HFF-Myc (cell line): ENCODE data around the gene SLC18A2.

ENCODE experiments used
- DNase-seq: peaks from one replicate; pipeline ENCODE4 v3.0.0-alpha.2; 2011; ENCODE audit warnings: low read depth; ENCODE audit errors: extremely low read depth
- H3K4me3 ChIP-seq: replicated peaks from 2 replicates; pipeline ENCODE4 v1.5.1; 2011; ENCODE audit warnings: low read depth, mild to moderate bottlenecking, control low read depth, low read length
- TF ChIP-seq, protein P1 (sequence below): IDR thresholded peaks from 2 replicates; pipeline ENCODE4 v1.5.1; 2012; ENCODE audit warnings: mild to moderate bottlenecking, low read depth, low read length, control low read depth; ENCODE audit errors: missing control alignments

Gene SLC18A2

GRCh38 chr10:117214401-117214800 is 26.5 kb upstream of the SLC18A2 start:
- no peak for DNase-seq
- TF ChIP-seq, protein P1, sequence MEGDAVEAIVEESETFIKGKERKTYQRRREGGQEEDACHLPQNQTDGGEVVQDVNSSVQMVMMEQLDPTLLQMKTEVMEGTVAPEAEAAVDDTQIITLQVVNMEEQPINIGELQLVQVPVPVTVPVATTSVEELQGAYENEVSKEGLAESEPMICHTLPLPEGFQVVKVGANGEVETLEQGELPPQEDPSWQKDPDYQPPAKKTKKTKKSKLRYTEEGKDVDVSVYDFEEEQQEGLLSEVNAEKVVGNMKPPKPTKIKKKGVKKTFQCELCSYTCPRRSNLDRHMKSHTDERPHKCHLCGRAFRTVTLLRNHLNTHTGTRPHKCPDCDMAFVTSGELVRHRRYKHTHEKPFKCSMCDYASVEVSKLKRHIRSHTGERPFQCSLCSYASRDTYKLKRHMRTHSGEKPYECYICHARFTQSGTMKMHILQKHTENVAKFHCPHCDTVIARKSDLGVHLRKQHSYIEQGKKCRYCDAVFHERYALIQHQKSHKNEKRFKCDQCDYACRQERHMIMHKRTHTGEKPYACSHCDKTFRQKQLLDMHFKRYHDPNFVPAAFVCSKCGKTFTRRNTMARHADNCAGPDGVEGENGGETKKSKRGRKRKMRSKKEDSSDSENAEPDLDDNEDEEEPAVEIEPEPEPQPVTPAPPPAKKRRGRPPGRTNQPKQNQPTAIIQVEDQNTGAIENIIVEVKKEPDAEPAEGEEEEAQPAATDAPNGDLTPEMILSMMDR: no peak
- H3K4me3 ChIP-seq: no peak overlapping the region

DNA sequence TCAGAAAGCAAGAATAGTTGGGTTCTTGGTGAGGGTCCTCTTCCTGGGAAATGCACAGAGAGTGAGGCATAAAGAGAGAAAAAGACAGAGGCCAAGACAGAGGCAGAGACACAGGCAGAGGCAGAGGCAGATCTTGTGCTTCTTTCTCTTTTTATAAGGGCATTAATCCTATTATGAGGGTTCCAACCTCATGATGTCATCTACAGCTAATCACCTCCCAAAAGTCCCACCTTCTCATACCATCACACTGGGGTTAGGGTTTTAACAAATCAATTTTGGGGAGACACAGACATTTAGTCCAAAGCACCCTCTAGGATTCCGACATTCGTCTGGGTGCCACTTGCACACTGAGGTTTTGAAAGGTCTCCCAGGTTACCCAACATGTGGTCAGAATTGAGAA is 25.8 kb upstream of the SLC18A2 start:
- TF ChIP-seq, protein P1: no peak
- no peak for DNase-seq
- no peak overlapping the region for H3K4me3 ChIP-seq

GRCh38 chr10:117216028-117216427 is 24.9 kb upstream of the SLC18A2 start:
- DNase-seq: no peak
- H3K4me3 ChIP-seq: peak overlapping the region; percentile 51
- TF ChIP-seq, protein P1: no peak

DNA sequence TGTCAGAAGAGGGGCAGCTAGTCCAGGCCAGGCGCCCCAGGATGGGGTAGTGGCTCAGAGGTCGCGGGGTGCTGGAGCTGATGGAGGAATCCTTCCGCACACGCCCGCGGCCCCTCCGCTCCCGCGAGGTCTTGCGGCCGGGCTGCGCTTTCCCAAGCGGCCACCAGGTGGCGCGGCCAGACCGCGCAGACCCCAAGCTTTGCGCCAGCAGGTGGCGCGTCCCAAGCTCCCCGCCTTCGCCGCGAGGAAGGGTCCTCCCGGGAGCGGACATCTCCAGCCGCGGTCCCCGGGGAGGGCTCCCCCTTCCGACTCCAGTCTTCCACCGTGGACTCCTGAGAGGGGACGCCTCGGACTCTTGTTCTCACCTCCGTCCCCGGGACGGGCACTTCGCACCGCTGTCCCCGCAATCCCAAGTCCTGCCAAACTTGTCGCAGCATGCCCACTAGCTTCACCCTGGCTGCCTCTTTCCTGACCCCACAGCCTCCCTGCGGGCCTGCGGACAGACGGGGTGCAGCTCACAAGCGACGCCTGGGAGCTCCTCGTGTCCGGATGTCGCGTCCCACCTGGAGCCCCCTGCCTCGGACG is 24.2 kb upstream of the SLC18A2 start:
- TF ChIP-seq, protein P1: peak; percentile 100
- H3K4me3 ChIP-seq: peak overlapping the region; percentile 51
- peak; percentile 29 for DNase-seq

GRCh38 chr10:117217196-117217761 is 23.6 kb upstream of the SLC18A2 start:
- H3K4me3 ChIP-seq: peak overlapping the region; percentile 51
- TF ChIP-seq, protein P1: no peak
- peak; percentile 15 for DNase-seq

DNA sequence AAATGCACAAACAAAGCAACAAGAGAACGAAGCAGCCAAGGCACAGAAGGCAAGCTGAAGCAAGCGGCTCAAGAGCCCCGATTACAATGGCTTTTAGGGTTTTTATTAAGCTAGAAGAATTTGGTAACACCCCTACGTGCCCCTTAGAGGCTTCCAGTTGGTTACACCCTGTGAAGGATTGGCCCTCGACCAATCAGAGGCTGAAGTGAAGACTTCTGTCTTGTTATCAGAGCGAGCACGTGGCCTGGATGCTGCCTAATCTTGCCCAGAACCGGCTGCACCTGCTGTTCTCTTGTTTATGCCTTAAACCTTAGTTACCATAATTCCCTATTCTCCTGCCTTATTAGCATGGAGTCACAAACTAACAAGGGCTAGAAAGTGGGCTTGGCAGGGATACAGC is 22.3 kb upstream of the SLC18A2 start:
- DNase-seq: no peak
- H3K4me3 ChIP-seq: no peak overlapping the region

More for the DNA sequence above, 22.3 kb upstream of the SLC18A2 start:
- TF ChIP-seq, protein P1: no peak
